PC-3 (cell line): ENCODE data around the gene TEX264. TPM values are rescaled to one million over a fixed set of nuclear protein-coding genes. Genes with fewer than 3 reads are reported as not detected.

Source experiments
- ATAC-seq: fragments of 200-7000 bp; cut with Tn5 transposase; 2 replicates; pipeline ENCODE4 v1.9.1; 2020; ENCODE audit warnings: mild to moderate bottlenecking, moderate library complexity
- BruUV-seq: library from RNA; stranded (reverse); fragments of 400-500 nt; replicated peaks from 2 replicates; lab custom pipeline; 2021; lab: Mats Ljungman, UMichigan
- CTCF ChIA-PET: fragments of 300-600 bp; sonication (Branson Sonifier 250); formaldehyde crosslinking; loops from one replicate; lab custom pipeline; 2022; ENCODE audit warnings: antibody characterized with exemption; lab: Charles Lee
- POLR2A ChIA-PET: fragments of 300-600 bp; sonication (Branson Sonifier 250); formaldehyde crosslinking; loops from one replicate; lab custom pipeline; 2022; ENCODE audit warnings: antibody characterized with exemption; ENCODE audit not compliant: unreplicated experiment; lab: Charles Lee
- DNase-seq: peaks from one replicate; pipeline ENCODE4 v3.0.0-alpha.2; 2015
- H2AFZ ChIP-seq: fragments of 300-600 bp; sonication (generic); 2 replicates; pipeline ENCODE4 v1.6.0; 2016; ENCODE audit warnings: antibody characterized with exemption, low read length
- H3F3A ChIP-seq: fragments of 300-600 bp; sonication (generic); one replicate; pipeline ENCODE4 v1.6.0; 2017; ENCODE audit warnings: antibody characterized with exemption, low read length, control low read depth, mild to moderate bottlenecking; ENCODE audit not compliant: unreplicated experiment
- H3K27ac ChIP-seq: fragments of 300-600 bp; sonication (generic); 2 replicates; pipeline ENCODE4 v1.5.1; 2016; ENCODE audit warnings: mild to moderate bottlenecking, low read length
- H3K27me3 ChIP-seq: fragments of 300-600 bp; sonication (generic); 2 replicates; pipeline ENCODE4 v1.6.1; 2016; ENCODE audit warnings: low read length, mixed read lengths
- H3K36me3 ChIP-seq: fragments of 300-600 bp; sonication (generic); 2 replicates; pipeline ENCODE4 v1.6.1; 2016; ENCODE audit warnings: low read depth, mixed run types, low read length, mixed read lengths
- H3K4me1 ChIP-seq: fragments of 300-600 bp; sonication (generic); 2 replicates; pipeline ENCODE4 v1.5.1; 2016; ENCODE audit warnings: low read length; ENCODE audit not compliant: insufficient read depth
- H3K4me2 ChIP-seq: fragments of 300-600 bp; sonication (generic); 2 replicates; pipeline ENCODE4 v1.6.0; 2016; ENCODE audit warnings: low read length
- H3K4me3 ChIP-seq: fragments of 300-600 bp; sonication (generic); 2 replicates; pipeline ENCODE4 v1.5.1; 2016; ENCODE audit warnings: mild to moderate bottlenecking, low read length, mixed read lengths
- H3K79me2 ChIP-seq: fragments of 300-600 bp; sonication (generic); 2 replicates; pipeline ENCODE4 v1.6.1; 2017; ENCODE audit warnings: low read length, mixed read lengths
- H3K9ac ChIP-seq: fragments of 300-600 bp; sonication (generic); 2 replicates; pipeline ENCODE4 v1.6.0; 2016; ENCODE audit warnings: mild to moderate bottlenecking, low read length
- H3K9me2 ChIP-seq: fragments of 300-600 bp; sonication (generic); replicated peaks from 2 replicates; pipeline ENCODE4 v1.6.1; 2016; ENCODE audit warnings: mixed run types, low read length, mixed read lengths
- H3K9me3 ChIP-seq: fragments of 300-600 bp; sonication (generic); 2 replicates; pipeline ENCODE4 v1.6.1; 2016; ENCODE audit warnings: low read length, mixed read lengths
- H4K20me1 ChIP-seq: fragments of 300-600 bp; sonication (generic); 2 replicates; pipeline ENCODE4 v1.6.1; 2016; ENCODE audit warnings: low read length, mixed read lengths
- EZH2 ChIP-seq: fragments of 300-600 bp; sonication (generic); IDR thresholded peaks from one replicate; pipeline ENCODE4 v1.6.1; 2017; ENCODE audit warnings: antibody characterized with exemption, mild to moderate bottlenecking, low read length; ENCODE audit not compliant: unreplicated experiment
- EZH2phosphoT487 ChIP-seq: fragments of 300-600 bp; sonication (generic); IDR thresholded peaks from 2 replicates; pipeline ENCODE4 v1.6.1; 2018; ENCODE audit warnings: mild to moderate bottlenecking, antibody characterized with exemption, low read length, borderline replicate concordance
- intact Hi-C: fragments of 100-400 bp; cut with micrococcal nuclease; formaldehyde crosslinking; loops from 2 replicates; pipeline ENCODE4 v1.9.0; 2023
- total RNA-seq: library from RNA; depleted of rRNA; stranded (reverse); fragments of >200 nt; gene quantifications from 2 replicates; pipeline ENCODE4 v1.2.3, GENCODE V29; 2014
- TF ChIP-seq, protein P1 (sequence below): fragments of 300-600 bp; sonication (generic); conservative IDR thresholded peaks from 2 replicates; pipeline ENCODE4 v1.5.1; 2017; ENCODE audit warnings: antibody characterized with exemption, low read depth, mild to moderate bottlenecking, low read length

Gene TEX264
- total RNA-seq, 1 experiment from 2014 or later, result 85.5 TPM

DNA sequence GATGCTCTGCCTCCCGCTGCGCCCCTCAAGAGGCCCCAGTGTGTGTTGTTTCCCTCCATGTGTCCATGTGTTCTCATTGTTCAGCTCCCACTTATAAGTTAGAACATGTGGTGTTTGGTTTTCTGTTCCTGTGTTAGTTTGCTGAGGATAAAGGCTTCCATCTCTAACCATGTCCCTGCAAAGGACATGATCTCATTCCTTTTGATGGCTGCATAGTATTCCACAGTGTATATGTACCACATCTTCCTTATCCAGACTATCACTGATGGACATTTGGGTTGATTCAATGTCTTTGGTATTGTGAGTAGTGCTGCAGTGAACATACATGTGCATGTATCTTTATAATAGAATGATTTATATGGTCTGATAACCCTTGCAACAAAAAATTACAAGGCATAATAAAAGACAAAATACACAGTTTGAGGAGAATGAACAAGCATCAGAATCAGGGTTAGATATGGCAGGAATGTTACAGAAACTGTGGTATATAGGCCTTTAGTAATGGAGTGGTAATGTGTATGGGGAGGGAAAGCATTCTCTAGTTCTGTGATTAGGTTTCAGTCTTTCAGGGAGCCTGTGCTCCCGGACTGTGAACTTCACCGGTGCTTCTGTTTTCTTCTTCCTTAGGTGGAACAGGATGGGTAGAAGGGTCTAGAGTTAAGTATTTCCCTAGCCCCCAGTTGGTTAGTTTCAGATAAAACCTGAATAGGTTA lies 63.0 kb downstream of the TEX264 start:
- POLR2A ChIA-PET, result no interaction called here
- H4K20me1 ChIP-seq, result no peaks in the 10 kb centered on the region
- DNase-seq (no peak), ATAC-seq (no peak)
- no peaks in the 10 kb centered on the region for H3K79me2 ChIP-seq
- no peak overlapping the region for H3K4me3 ChIP-seq
- no peak overlapping the region for H3K4me2 ChIP-seq
- no peaks in the 10 kb centered on the region for H3K9me2 ChIP-seq
- no peaks in the 10 kb centered on the region for H3K9me3 ChIP-seq
- no peak overlapping the region for H3K9ac ChIP-seq
- no peak overlapping the region for H3K27ac ChIP-seq
- peaks cover 43% of the 10 kb centered on the region for H3K27me3 ChIP-seq
- no peaks in the 10 kb centered on the region for H3F3A ChIP-seq
- no peak for TF ChIP-seq EZH2phosphoT487
- H3K4me1 ChIP-seq, result no peaks in the 10 kb centered on the region
- no TSS peak for BruUV-seq
- no peak overlapping the region for H2AFZ ChIP-seq
- CTCF ChIA-PET, result no interaction called here
- no peaks in the 10 kb centered on the region for H3K36me3 ChIP-seq
- intact Hi-C loops, result no loop called here

DNA sequence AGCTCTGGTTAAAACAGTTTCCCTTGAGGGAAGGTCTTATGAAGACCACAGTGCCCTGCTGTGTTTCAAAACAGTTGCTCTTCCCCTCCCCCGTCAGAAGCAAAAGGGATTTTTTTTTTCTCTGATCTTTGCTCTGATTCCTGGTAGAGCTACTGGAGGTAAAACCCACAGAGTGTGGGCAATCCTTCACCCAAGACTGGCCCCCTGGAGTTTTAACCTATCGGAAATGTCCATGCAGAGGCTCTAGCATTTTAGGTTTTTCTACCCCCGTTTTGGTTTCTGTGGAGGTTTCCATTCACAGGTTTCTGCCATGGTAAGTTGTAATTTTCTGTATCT lies 63.5 kb downstream of the TEX264 start:
- no peak overlapping the region for H2AFZ ChIP-seq
- POLR2A ChIA-PET, result no interaction called here
- no peaks in the 10 kb centered on the region for H3K4me1 ChIP-seq
- no peaks in the 10 kb centered on the region for H4K20me1 ChIP-seq
- DNase-seq (no peak), ATAC-seq (no peak)
- no peaks in the 10 kb centered on the region for H3K79me2 ChIP-seq
- H3K9me2 ChIP-seq, result no peaks in the 10 kb centered on the region
- no peaks in the 10 kb centered on the region for H3K9me3 ChIP-seq
- no peak overlapping the region for H3K4me2 ChIP-seq
- CTCF ChIA-PET, result no interaction called here
- no peak overlapping the region for H3K27ac ChIP-seq
- no peaks in the 10 kb centered on the region for H3F3A ChIP-seq
- H3K36me3 ChIP-seq, result no peaks in the 10 kb centered on the region
- H3K4me3 ChIP-seq, result no peak overlapping the region
- TF ChIP-seq, protein P1, sequence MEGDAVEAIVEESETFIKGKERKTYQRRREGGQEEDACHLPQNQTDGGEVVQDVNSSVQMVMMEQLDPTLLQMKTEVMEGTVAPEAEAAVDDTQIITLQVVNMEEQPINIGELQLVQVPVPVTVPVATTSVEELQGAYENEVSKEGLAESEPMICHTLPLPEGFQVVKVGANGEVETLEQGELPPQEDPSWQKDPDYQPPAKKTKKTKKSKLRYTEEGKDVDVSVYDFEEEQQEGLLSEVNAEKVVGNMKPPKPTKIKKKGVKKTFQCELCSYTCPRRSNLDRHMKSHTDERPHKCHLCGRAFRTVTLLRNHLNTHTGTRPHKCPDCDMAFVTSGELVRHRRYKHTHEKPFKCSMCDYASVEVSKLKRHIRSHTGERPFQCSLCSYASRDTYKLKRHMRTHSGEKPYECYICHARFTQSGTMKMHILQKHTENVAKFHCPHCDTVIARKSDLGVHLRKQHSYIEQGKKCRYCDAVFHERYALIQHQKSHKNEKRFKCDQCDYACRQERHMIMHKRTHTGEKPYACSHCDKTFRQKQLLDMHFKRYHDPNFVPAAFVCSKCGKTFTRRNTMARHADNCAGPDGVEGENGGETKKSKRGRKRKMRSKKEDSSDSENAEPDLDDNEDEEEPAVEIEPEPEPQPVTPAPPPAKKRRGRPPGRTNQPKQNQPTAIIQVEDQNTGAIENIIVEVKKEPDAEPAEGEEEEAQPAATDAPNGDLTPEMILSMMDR, result no peak
- TF ChIP-seq EZH2phosphoT487, result no peak
- no peak for TF ChIP-seq EZH2
- BruUV-seq, result no TSS peak
- H3K27me3 ChIP-seq, result peaks cover 48% of the 10 kb centered on the region
- H3K9ac ChIP-seq, result no peak overlapping the region
- intact Hi-C loops, result no loop called here

DNA sequence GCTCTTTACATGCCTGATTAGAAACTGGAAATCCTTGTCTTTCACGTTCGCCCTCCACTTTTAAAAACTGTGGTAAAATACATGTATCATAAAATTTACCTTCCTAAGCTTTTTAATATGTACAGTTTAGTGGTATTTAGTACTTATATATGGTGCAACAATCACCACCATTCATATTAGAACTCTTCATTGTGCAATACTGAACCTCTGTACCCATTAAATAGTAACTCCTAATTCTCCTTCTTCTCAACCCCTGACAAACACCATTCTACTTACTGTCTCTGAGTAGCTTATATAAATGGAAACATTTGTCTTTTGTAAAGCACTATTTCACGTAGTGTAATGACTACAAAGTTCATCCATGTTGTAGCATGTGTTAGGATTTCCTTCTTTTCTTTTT lies 64.0 kb downstream of the TEX264 start:
- Histone ChIP-seq H3K4me2 (no peak overlapping the region), H3K4me1 (no peaks in the 10 kb centered on the region), H3K4me3 (no peak overlapping the region), H3K27me3 (peaks cover 53% of the 10 kb centered on the region), H3K9ac (no peak overlapping the region), H4K20me1 (no peaks in the 10 kb centered on the region), H3F3A (no peaks in the 10 kb centered on the region), H3K79me2 (no peaks in the 10 kb centered on the region), H2AFZ (no peak overlapping the region), H3K36me3 (no peaks in the 10 kb centered on the region), H3K9me2 (no peaks in the 10 kb centered on the region), H3K9me3 (no peaks in the 10 kb centered on the region), H3K27ac (no peak overlapping the region)
- no TSS peak for BruUV-seq
- ATAC-seq (no peak), DNase-seq (no peak)
- CTCF ChIA-PET, result no interaction called here
- intact Hi-C loops, result no loop called here
- POLR2A ChIA-PET, result no interaction called here
- TF ChIP-seq EZH2phosphoT487 (no peak), EZH2 (no peak)
- TF ChIP-seq, protein P1, result no peak
